HG02981 (cell line): ENCODE results near the gene PCDHA9.
"Not testable (repeated sequence)": the region's sequence is repeated elsewhere in the genome, so short reads cannot be mapped to it uniquely, and the experiment has no call there.

Experiments
- ATAC-seq: cut with Tn5 transposase; IDR thresholded peaks from one replicate; pipeline ENCODE4 v1.9.1; 2021; ENCODE audit warnings: mild to moderate bottlenecking, moderate library complexity; ENCODE audit not compliant: unreplicated experiment

PCDHA9 gene

GRCh38 chr5:140833993-140834392, 14.2 kb upstream of the PCDHA9 start, which contains the start of gene PCDHA7:
TSS of gene PCDHA7 (plus strand) at chr5:140834269. CDS start at chr5:140834384, 115 bp downstream.
- ATAC-seq = no peak

- ATAC-seq = not testable (repeated sequence)
These were observed 13.7 kb upstream of the PCDHA9 start for GRCh38 chr5:140834439-140835008.

GRCh38 chr5:140835622-140836510, 12.3 kb upstream of the PCDHA9 start:
- ATAC-seq = no peak

GRCh38 chr5:140840978-140841962, 6.9 kb upstream of the PCDHA9 start, which contains the start of gene PCDHA8:
TSS of gene PCDHA8 (plus strand) at chr5:140841187. CDS start at chr5:140841322, 135 bp downstream.
- ATAC-seq = no peak

- no peak for ATAC-seq
These were observed 5.1 kb upstream of the PCDHA9 start for GRCh38 chr5:140842798-140843733.

- not testable (repeated sequence) for ATAC-seq
These were observed 1.9 kb downstream of the PCDHA9 start for GRCh38 chr5:140849831-140850634.

- no peak for ATAC-seq
These were observed 7.8 kb downstream of the PCDHA9 start, which contains the start of gene PCDHA10 for GRCh38 chr5:140855772-140856674. TSS of gene PCDHA10 (plus strand) at chr5:140855897. CDS start at chr5:140856049, 152 bp downstream.

- no peak for ATAC-seq
These were observed 9.2 kb downstream of the PCDHA9 start for GRCh38 chr5:140857177-140857986.

GRCh38 chr5:140857987-140858240, 9.7 kb downstream of the PCDHA9 start:
- no peak for ATAC-seq

- no peak for ATAC-seq
These were observed 14.5 kb downstream of the PCDHA9 start for GRCh38 chr5:140862441-140863295.

- ATAC-seq = no peak
These were observed 20.8 kb downstream of the PCDHA9 start, which contains the start of gene PCDHA11 for GRCh38 chr5:140868721-140869554. TSS of gene PCDHA11 (plus strand) at chr5:140868957. CDS start at chr5:140869104, 147 bp downstream.

GRCh38 chr5:140869555-140869886, 21.3 kb downstream of the PCDHA9 start:
- ATAC-seq = no peak

GRCh38 chr5:140870221-140871201, 22.3 kb downstream of the PCDHA9 start:
- ATAC-seq = no peak
